GM12878 (cell line): ENCODE results near the gene TMEM181. TPM values are rescaled to one million over a fixed set of nuclear protein-coding genes. Genes with fewer than 3 reads are reported as not detected.

Experiments used
- ATAC-seq: fragments of 200-7000 bp; cut with Tn5 transposase; 3 replicates; pipeline ENCODE4 v1.9.1; 2020; ENCODE audit warnings: mild to moderate bottlenecking, moderate library complexity
- BruUV-seq: library from RNA; stranded (reverse); fragments of 400-500 nt; replicated peaks from 2 replicates; lab custom pipeline; 2021; lab: Mats Ljungman, UMichigan
- CTCF ChIA-PET: fragments of 300-600 bp; sonication (Branson Sonifier 250); formaldehyde crosslinking; extraction: SDS; loops from one replicate; lab custom pipeline; 2021; ENCODE audit warnings: inconsistent platforms; lab: Yijun Ruan, JAX
- POLR2A ChIA-PET: fragments of 350-600 bp; formaldehyde crosslinking; extraction: SDS; loops from one replicate; lab custom pipeline; 2021; ENCODE audit warnings: inconsistent platforms; lab: Charles Lee
- RAD21 ChIA-PET: fragments of 300-600 bp; sonication (Branson Sonifier 250); formaldehyde crosslinking; loops from one replicate; lab custom pipeline; 2023; ENCODE audit warnings: antibody characterized with exemption; ENCODE audit not compliant: unreplicated experiment; lab: Charles Lee
- SMC1A ChIA-PET: fragments of 300-600 bp; sonication (Branson Sonifier 250); formaldehyde crosslinking; loops from one replicate; lab custom pipeline; 2023; ENCODE audit not compliant: unreplicated experiment, uncharacterized antibody; lab: Charles Lee
- DNase-seq: peaks from one replicate; pipeline ENCODE4 v3.0.0-alpha.2; 2011; ENCODE audit warnings: low read depth, low spot score
- FAIRE-seq: peaks from 3 replicates; lab custom pipeline; 2011; peaks lifted over from hg19 to GRCh38; lab: Jason Lieb, UNC
- H2AFZ ChIP-seq: 2 replicates; pipeline ENCODE4 v1.6.0; 2011; ENCODE audit warnings: low read depth, low read length, control low read depth; ENCODE audit not compliant: control insufficient read depth
- H3K27ac ChIP-seq: 2 replicates; pipeline ENCODE4 v1.5.1; 2011; ENCODE audit warnings: control low read depth; ENCODE audit not compliant: control insufficient read depth, insufficient read depth
- H3K27me3 ChIP-seq, 2 experiments: replicated peaks in 1 of 2; 2 replicates each; pipeline versions ENCODE4 v1.6.0 to v1.6.1; 2011; ENCODE audit warnings: low read length in 1 of 2; ENCODE audit not compliant: control insufficient read depth in 2 of 2, insufficient read depth in 2 of 2
- H3K36me3 ChIP-seq, 2 experiments: 2 replicates each; pipeline ENCODE4 v1.5.1; 2011; ENCODE audit warnings: low read length in 1 of 2; ENCODE audit not compliant: control insufficient read depth in 2 of 2, insufficient read depth in 2 of 2
- H3K4me1 ChIP-seq: 2 replicates; pipeline ENCODE4 v1.6.1; 2011; ENCODE audit warnings: mild to moderate bottlenecking, low read length, moderate library complexity, mixed read lengths; ENCODE audit not compliant: control insufficient read depth, insufficient read depth
- H3K4me2 ChIP-seq: 2 replicates; pipeline ENCODE4 v1.6.0; 2011; ENCODE audit warnings: control low read depth; ENCODE audit not compliant: control insufficient read depth, insufficient read depth
- H3K4me3 ChIP-seq: fragments of 200-600 bp; sonication (generic); 2 replicates; pipeline ENCODE4 v1.5.1; 2016
- H3K79me2 ChIP-seq: 2 replicates; pipeline ENCODE4 v1.6.0; 2011; ENCODE audit warnings: low read length; ENCODE audit not compliant: control insufficient read depth, insufficient read depth
- H3K9ac ChIP-seq: 2 replicates; pipeline ENCODE4 v1.8.0; 2011; ENCODE audit warnings: low read length, control low read depth, mixed read lengths; ENCODE audit not compliant: control insufficient read depth, insufficient read depth
- H3K9me3 ChIP-seq: replicated peaks from 3 replicates; pipeline ENCODE4 v1.5.1; 2011; ENCODE audit warnings: mild to moderate bottlenecking, low read length; ENCODE audit not compliant: control insufficient read depth, insufficient read depth
- H4K20me1 ChIP-seq: 2 replicates; pipeline ENCODE4 v1.6.0; 2011; ENCODE audit not compliant: control insufficient read depth, insufficient read depth
- ASH2L ChIP-seq: fragments of 300-600, 200-600 bp; sonication (generic); IDR thresholded peaks from 2 replicates; pipeline ENCODE4 v1.6.1; 2017; ENCODE audit warnings: low read depth, mild to moderate bottlenecking, borderline replicate concordance
- CBX5 ChIP-seq: sonication (generic); IDR thresholded peaks from 2 replicates; pipeline ENCODE4 v1.6.1; 2016; ENCODE audit warnings: low read depth, moderate library complexity, mild to moderate bottlenecking, inconsistent platforms
- MTA2 ChIP-seq: fragments of 450-650 bp; IDR thresholded peaks from 2 replicates; pipeline ENCODE4 v1.6.1; 2016; ENCODE audit warnings: low read depth, mild to moderate bottlenecking, moderate library complexity
- MTA3 ChIP-seq: IDR thresholded peaks from 2 replicates; pipeline ENCODE4 v1.6.1; 2012; ENCODE audit warnings: low read length, inconsistent platforms, borderline replicate concordance
- RCOR1 ChIP-seq: conservative IDR thresholded peaks from 2 replicates; pipeline ENCODE4 v1.6.1; 2012; ENCODE audit warnings: low read depth, low read length, improper control_type of control experiment
- RFX5 ChIP-seq: IDR thresholded peaks from 2 replicates; pipeline ENCODE4 v1.6.1; 2011; ENCODE audit warnings: low read depth, low read length, improper control_type of control experiment
- SMAD5 ChIP-seq: IDR thresholded peaks from 2 replicates; pipeline ENCODE4 v1.6.1; 2016; ENCODE audit warnings: antibody characterized with exemption, low read depth
- SREBF1 ChIP-seq: IDR thresholded peaks from 2 replicates; pipeline ENCODE4 v1.6.1; 2012; ENCODE audit warnings: mild to moderate bottlenecking, low read length
- STAT1 ChIP-seq: fragments of 450-650 bp; conservative IDR thresholded peaks from 2 replicates; pipeline ENCODE4 v1.6.1; 2014; ENCODE audit warnings: antibody characterized with exemption, mild to moderate bottlenecking
- SUPT20H ChIP-seq: IDR thresholded peaks from 2 replicates; pipeline ENCODE4 v1.6.1; 2011; ENCODE audit warnings: low read depth, mild to moderate bottlenecking, low read length, moderate library complexity, borderline replicate concordance; ENCODE audit not compliant: control insufficient read depth
- WGBS: methylation state at CpG from one replicate; pipeline ENCODE4 v1.1.6; 2016; ENCODE audit warnings: low lambda C conversion rate; ENCODE audit not compliant: insufficient replicate concordance, insufficient coverage; ENCODE audit errors: missing lambda C conversion rate; 5-methylcytosine and 5-hydroxymethylcytosine counted together
- in situ Hi-C: fragments of 300-500 bp; cut with MboI; formaldehyde crosslinking; loops from 9 replicates; pipeline ENCODE4 v1.14.3; 2018; ENCODE audit warnings: mixed read lengths
- intact Hi-C: fragments of 100-400 bp; cut with micrococcal nuclease; formaldehyde crosslinking; loops from one replicate; pipeline ENCODE4 v1.14.2; 2022; ENCODE audit not compliant: unreplicated experiment
- polyA plus RNA-seq, 11 experiments: library from polyadenylated mRNA; depleted of rRNA in 4 of 11; unstranded in 6 of 11; stranded (reverse) in 5 of 11; fragments of >200 nt; fragmentation: Nextera tagmentation in 4 of 11; fragmentation: Illumina TruSeq in 1 of 11; extraction: Ambion mirVana in 4 of 11; extraction: Trizol in 1 of 11; gene quantifications; 1 replicate in 1 of 11; 2 replicates in 10 of 11; pipeline versions ENCODE4 v1.2.1 to v1.2.3, GENCODE V29; 2011 to 2016; ENCODE audit warnings: inconsistent platforms in 2 of 11, missing spikeins in 2 of 11, low read depth in 1 of 11
- total RNA-seq, 4 experiments: library from RNA; depleted of rRNA in 3 of 4; stranded (reverse); fragments of >200 nt in 3 of 4; fragmentation: Illumina TruSeq in 1 of 4; extraction: Trizol in 1 of 4; gene quantifications; 2 replicates each; pipeline versions ENCODE4 v1.2.1 to v1.2.3, GENCODE V29; 2013 to 2021
- TF ChIP-seq, protein P1 (sequence below): fragments of 450-650 bp; IDR thresholded peaks from 2 replicates; pipeline ENCODE4 v1.6.1; 2017; ENCODE audit warnings: mild to moderate bottlenecking, moderate library complexity

Gene TMEM181
- total and polyA plus RNA-seq, 10 of the 15 experiments (the other 5 are each of a cell fraction or from before 2014, with no cell fraction given), result 1.5 to 7.9 (median 5.2) TPM

DNA sequence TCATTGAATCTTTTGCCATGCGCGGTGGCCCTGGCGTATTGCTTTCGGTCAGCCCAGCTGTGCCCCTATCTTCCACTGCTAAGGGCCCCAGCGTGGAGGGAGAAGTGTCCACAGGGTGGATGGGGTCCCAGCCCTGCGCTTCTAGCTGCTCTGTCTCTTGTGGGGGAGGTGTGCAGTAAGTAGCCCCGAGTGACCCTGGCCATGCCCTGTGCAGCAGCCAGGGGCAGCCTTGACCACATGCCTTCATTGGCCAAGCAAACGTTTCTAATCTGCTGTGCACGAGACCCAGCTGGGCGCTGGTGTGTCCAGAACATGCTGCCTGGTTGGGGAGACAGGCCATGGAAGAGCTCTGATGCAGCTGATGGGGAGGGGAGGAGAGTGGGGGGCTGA lies 13.6 kb downstream of the TMEM181 start:
- DNase-seq (no peak), ATAC-seq (no peak), FAIRE-seq (no peak)
- BruUV-seq, result no TSS peak
- Histone ChIP-seq H3K4me3 (no peak overlapping the region), H3K27me3 (no peaks in the 10 kb centered on the region), H3K4me1 (no peaks in the 10 kb centered on the region), H3K9me3 (no peaks in the 10 kb centered on the region; the same call in 2 of the 3 replicates), H3K27ac (no peak overlapping the region), H3K79me2 (no peaks in the 10 kb centered on the region), H4K20me1 (no peaks in the 10 kb centered on the region), H3K36me3 (peaks cover 0 to 8% of the 10 kb centered on the region in 2 experiments; a peak in 2 of 4 replicates), H2AFZ (no peak overlapping the region), H3K9ac (no peak overlapping the region), H3K4me2 (no peak overlapping the region)
- WGBS, result 89% methylated on average over 10 of the region's 10 CpGs
- TF ChIP-seq STAT1, result no peak
- TF ChIP-seq CBX5, result no peak
- no peak for TF ChIP-seq ASH2L
- TF ChIP-seq MTA3, result no peak
- TF ChIP-seq SREBF1, result no peak
- TF ChIP-seq MTA2, result no peak
- TF ChIP-seq, protein P1, sequence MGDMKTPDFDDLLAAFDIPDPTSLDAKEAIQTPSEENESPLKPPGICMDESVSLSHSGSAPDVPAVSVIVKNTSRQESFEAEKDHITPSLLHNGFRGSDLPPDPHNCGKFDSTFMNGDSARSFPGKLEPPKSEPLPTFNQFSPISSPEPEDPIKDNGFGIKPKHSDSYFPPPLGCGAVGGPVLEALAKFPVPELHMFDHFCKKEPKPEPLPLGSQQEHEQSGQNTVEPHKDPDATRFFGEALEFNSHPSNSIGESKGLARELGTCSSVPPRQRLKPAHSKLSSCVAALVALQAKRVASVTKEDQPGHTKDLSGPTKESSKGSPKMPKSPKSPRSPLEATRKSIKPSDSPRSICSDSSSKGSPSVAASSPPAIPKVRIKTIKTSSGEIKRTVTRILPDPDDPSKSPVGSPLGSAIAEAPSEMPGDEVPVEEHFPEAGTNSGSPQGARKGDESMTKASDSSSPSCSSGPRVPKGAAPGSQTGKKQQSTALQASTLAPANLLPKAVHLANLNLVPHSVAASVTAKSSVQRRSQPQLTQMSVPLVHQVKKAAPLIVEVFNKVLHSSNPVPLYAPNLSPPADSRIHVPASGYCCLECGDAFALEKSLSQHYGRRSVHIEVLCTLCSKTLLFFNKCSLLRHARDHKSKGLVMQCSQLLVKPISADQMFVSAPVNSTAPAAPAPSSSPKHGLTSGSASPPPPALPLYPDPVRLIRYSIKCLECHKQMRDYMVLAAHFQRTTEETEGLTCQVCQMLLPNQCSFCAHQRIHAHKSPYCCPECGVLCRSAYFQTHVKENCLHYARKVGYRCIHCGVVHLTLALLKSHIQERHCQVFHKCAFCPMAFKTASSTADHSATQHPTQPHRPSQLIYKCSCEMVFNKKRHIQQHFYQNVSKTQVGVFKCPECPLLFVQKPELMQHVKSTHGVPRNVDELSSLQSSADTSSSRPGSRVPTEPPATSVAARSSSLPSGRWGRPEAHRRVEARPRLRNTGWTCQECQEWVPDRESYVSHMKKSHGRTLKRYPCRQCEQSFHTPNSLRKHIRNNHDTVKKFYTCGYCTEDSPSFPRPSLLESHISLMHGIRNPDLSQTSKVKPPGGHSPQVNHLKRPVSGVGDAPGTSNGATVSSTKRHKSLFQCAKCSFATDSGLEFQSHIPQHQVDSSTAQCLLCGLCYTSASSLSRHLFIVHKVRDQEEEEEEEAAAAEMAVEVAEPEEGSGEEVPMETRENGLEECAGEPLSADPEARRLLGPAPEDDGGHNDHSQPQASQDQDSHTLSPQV, result no peak
- TF ChIP-seq SMAD5, result no peak
- TF ChIP-seq RCOR1, result no peak
- TF ChIP-seq RFX5, result no peak
- TF ChIP-seq SUPT20H, result no peak
- ChIA-PET RAD21 (no interaction called here), CTCF (interaction anchor here (1.5 kb wide), 1 partner anchor 359 kb away, joined by 4 read pairs; no protein-coding TSS in a partner anchor), POLR2A (interaction anchor here (0.6 kb wide), 1 partner anchor 104 kb away, joined by 4 read pairs; no protein-coding TSS in a partner anchor), SMC1A (no interaction called here)
- in situ Hi-C loops (no loop called here), intact Hi-C loops (no loop called here)
